Astrocyte of the spinal cord (primary cell): ENCODE results near the gene RALGPS1.

Source experiments
- DNase-seq: peaks from one replicate; pipeline ENCODE4 v3.0.0; 2011; ENCODE audit warnings: low read depth, low spot score
- H3K4me3 ChIP-seq: 2 replicates; pipeline ENCODE4 v1.5.1; 2011; ENCODE audit warnings: low read depth, mild to moderate bottlenecking, low read length, moderate library complexity
- CTCF ChIP-seq: IDR thresholded peaks from 2 replicates; pipeline ENCODE4 v1.5.1; 2012; ENCODE audit warnings: low read depth, mild to moderate bottlenecking, low read length, inconsistent platforms
- in situ Hi-C: cut with HindIII; loops from 2 replicates; pipeline ENCODE4 v1.10.0; 2017; ENCODE audit warnings: low sequenced_read_pairs

The RALGPS1 gene

GRCh38 chr9:127067603-127068220, 153.1 kb downstream of the RALGPS1 start:
- TF ChIP-seq CTCF: no peak
- in situ Hi-C loops: no loop called here

GRCh38 chr9:127074561-127075548, 160.3 kb downstream of the RALGPS1 start:
- in situ Hi-C loops: no loop called here
- no peak overlapping the region for H3K4me3 ChIP-seq
- TF ChIP-seq CTCF: no peak
- no peak for DNase-seq

More at GRCh38 chr9:127067603-127068220, 153.1 kb downstream of the RALGPS1 start:
- no peak overlapping the region for H3K4me3 ChIP-seq
- DNase-seq: no peak

- no peak for DNase-seq
- in situ Hi-C loops: no loop called here
- TF ChIP-seq CTCF: no peak
These were observed 161.2 kb downstream of the RALGPS1 start for GRCh38 chr9:127075624-127076372.

GRCh38 chr9:127076860-127077643, 162.5 kb downstream of the RALGPS1 start:
- in situ Hi-C loops: no loop called here
- DNase-seq: no peak
- TF ChIP-seq CTCF: no peak
- H3K4me3 ChIP-seq: no peak overlapping the region

More at GRCh38 chr9:127075624-127076372, 161.2 kb downstream of the RALGPS1 start:
- H3K4me3 ChIP-seq: no peak overlapping the region

GRCh38 chr9:127077644-127077946, 163.0 kb downstream of the RALGPS1 start:
- H3K4me3 ChIP-seq: no peak overlapping the region
- no peak for DNase-seq
- in situ Hi-C loops: no loop called here
- TF ChIP-seq CTCF: no peak

GRCh38 chr9:127078336-127078735, 163.8 kb downstream of the RALGPS1 start:
- in situ Hi-C loops: no loop called here
- no peak for DNase-seq
- no peak for TF ChIP-seq CTCF
- H3K4me3 ChIP-seq: no peak overlapping the region
